NCI-H226 (cell line): ENCODE measurements around the gene RXFP3.
A peak's percentile ranks its signal among the peaks of the same experiment; 100 is the strongest.

Experiments
- DNase-seq: peaks from one replicate; pipeline ENCODE4 v3.0.0-alpha.2; 2015

RXFP3 gene

DNA sequence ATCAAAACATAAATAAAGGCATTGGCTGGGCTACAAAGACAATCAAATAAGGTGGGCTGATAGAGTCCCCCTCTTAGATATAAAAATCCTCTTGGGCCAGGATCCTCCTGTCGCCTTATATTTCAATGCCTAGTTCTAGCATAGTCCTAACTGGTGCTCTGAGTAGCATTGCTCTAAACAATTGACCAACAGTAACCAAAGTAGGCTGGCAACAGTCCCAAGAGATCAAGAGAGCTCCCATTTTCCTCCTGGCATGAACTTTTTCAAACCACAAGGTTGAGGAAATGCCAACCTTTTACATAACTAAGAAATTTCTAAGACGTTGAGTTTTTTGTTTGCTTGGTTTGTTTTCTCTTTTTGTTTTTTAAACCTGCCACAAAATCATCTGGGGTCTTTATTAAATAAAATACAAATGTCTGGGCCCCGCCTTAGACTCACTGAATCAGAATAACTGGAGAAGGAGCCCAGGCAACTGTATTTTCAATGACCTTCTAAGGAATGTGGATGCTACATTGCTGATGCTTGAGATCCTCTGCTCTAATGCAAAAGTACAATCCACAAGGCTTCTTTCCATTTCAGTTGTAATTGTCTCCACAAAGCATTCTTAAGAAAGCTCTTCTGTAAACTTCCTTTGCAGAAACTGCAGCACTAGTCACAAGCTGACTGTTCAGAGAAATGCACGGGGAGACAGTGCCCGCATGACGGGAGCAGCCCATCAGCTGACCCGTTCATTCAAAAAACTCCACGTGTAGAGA is 45.4 kb downstream of the RXFP3 start:
- DNase-seq, result peak; percentile 47

DNA sequence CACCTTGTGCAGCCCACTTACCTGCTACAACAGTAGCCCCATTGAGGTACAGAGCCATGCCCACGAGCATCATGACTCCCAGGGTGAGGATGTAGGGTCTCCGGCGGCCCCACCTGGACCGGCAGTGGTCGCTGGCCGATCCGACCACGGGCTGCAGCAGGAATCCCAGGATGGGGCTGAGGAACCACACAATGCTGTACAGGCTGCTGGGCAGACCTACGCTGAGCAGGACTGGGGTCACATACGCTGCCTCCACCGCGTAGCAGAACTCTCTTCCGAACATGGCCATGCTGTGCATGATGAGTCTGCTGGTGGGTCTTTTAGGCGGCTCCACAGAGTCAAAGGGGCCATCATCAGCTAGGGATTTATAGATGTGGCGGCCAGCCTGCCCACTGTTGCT is 48.0 kb downstream of the RXFP3 start:
- DNase-seq, result no peak

DNA sequence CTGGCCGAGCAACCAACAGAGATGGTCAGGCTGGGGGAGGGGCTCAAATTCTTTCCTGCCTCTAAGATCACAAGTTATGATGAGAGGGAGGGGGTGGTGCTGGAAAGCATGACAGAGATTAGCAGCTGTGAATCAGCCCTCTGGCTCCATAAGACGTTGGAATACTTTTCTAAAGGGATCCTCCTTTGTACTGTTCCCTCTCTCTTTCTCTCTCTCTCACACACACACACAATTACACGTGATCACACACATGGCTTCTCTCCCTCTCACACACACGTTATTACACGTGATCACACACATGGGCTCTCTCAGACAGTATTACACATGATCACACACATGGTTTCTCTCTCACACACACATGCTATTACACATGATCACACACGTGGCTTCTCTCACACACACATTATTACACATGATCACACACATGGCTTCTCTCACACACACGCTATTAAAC is 48.5 kb downstream of the RXFP3 start, which contains the start of gene SLC45A2:
TSS of gene SLC45A2 (minus strand) at position 23 of the 454 bp plus-strand sequence. CDS start 110 bp downstream, outside the sequence.
- DNase-seq, result peak; percentile 16

DNA sequence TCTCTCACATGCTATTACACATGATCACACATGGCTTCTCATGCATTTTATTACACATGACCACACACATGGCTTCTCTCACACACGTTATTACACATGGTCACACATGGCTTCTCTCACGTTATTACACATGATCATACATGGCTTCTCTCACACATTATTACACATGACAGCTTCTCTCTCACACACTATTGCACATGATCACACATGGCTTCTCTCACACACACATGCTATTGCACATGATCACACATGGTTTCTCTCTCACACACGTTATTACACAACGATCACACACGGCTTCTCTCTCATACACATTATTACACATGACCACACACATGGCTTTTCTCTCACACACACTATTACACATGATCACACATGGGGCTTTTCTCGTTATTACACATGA is 49.3 kb downstream of the RXFP3 start:
- DNase-seq, result no peak
